HG02943 (cell line): ENCODE data around the gene HEPACAM2.
A peak's percentile ranks its signal among the peaks of the same experiment; 100 is the strongest.

Experiments used
- ATAC-seq: cut with Tn5 transposase; IDR thresholded peaks from one replicate; pipeline ENCODE4 v1.9.1; 2021; ENCODE audit warnings: mild to moderate bottlenecking, low read depth, moderate library complexity; ENCODE audit not compliant: unreplicated experiment

HEPACAM2 gene

DNA sequence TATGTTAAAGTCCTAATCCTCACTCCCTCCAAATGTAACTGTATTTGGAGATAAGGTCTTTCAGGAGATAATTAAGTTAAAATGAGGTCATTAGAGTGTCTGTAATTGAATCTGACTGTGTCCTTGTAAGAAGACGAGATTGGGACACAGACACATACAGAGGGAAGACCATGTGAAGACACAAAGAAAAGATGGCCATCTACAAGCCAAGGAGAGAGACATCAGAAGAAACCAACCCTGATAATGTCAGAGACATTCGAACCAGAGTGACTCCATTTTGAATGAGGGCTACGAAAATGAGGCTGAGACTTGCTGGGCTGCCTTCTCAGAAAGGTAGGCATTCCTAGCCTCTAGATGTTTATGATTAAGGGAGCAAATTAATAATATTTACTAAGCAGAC is 77.5 kb downstream of the HEPACAM2 start:
- ATAC-seq, result no peak

DNA sequence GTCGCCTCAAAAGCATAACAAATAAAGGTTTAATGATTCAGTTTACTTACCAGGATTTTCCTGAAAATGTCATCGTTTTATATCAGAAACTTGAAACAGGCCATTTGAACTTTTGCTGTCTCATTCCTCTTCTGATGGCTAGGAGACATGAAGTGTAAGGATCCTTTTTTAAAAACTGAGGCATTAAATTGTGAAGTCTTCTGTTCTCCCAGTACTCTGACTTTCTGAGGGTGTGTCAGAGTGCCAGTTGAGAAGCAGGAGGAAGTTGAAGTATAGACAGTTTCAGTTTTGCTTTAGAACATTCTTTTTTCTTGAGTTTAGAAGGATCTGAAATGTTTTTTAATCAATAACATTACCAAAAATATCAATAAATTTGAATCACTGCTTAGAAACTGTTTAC is 78.1 kb downstream of the HEPACAM2 start, which contains the start of gene SAMD9L:
TSS of gene SAMD9L (minus strand) at position 242 of the 400 bp plus-strand sequence. CDS start 12,414 bp downstream, outside the sequence.
- ATAC-seq, result peak; percentile 62

DNA sequence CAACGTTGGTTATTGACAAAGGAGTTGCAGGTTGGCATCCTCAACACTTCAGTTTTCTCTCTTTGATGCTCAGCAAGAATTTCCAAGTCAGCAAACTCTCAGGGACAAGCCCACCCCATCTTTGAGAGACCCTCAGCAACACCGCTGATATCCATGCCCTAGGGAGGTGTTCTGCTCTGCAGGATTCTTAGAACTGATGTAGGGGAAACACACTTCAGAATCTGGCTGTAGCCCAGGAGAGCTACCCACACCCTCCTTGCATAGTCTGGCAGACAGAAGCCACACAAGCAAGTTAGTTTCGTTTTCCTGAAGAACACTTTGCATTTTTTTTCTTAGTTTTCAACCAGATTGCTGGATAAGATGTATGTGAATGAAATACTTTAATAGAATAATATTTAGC is 78.9 kb downstream of the HEPACAM2 start:
- ATAC-seq, result peak; percentile 76

DNA sequence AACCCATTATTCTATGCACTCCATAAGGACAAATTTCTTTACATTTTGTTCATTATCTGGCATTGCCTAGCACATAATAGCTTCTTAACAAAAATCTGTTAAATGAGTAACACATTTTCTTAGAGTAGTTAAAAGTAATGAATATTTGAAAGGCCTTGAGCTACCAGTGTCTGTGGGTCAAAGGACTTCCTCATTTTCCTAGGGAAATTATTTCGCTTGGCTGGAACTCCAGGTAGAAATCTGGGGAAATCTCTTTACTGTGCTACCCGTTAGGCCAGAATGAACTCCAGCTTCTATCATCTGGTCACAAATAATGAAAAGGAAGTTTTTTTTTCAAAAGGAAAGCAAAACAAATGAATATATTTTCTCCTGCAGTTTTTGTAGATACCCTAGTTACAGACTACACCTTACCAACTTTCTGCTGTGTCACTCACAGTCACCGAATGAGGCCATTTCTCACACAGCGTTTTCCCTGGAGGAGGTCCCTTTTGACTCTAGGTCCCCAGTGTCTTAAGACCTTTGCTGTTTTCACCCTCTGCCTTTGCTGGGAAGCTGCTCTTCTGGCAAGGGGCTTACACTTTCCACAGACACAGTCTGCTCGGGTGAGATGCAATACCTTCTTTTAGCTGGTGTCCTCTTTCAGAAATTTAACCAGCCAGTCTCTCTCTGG is 79.7 kb downstream of the HEPACAM2 start:
- ATAC-seq, result no peak

DNA sequence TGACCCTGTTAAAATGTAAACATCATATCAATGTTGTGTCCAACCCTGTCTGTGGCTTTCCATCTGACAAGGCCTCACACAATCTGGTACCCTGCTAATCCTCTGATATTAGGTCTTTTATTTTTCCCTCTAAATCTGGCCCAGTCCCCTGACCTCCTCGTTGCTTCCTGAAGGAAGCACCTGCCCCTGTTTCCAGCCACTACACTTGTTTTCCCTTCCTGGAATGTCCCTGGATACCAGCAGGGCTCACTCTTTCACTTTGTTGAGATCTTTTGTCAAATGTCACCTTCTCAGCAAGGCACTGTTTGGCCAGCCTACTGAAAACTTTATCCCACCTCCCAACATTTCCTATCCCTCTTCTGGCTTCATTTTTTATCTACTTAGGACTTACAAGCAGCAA is 80.2 kb downstream of the HEPACAM2 start:
- no peak for ATAC-seq

DNA sequence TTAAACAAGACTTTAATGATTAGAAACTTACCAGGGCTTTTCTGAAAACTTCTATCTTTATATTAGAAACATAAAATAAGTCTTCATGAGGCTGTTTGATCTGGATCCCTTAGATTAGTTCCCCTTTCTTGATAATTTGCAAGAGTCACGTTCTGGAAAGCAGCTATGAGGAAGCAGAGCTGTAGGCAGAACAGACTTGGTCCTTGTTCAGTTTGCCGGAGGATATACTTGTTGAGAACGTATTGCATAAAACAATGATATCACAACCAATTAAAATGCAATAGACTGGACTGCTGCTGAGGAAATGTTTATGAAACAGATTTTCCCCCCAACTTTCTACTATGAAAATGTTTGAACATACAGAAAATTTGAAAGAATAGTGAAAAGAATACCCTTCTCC is 80.9 kb downstream of the HEPACAM2 start:
- ATAC-seq, result no peak

DNA sequence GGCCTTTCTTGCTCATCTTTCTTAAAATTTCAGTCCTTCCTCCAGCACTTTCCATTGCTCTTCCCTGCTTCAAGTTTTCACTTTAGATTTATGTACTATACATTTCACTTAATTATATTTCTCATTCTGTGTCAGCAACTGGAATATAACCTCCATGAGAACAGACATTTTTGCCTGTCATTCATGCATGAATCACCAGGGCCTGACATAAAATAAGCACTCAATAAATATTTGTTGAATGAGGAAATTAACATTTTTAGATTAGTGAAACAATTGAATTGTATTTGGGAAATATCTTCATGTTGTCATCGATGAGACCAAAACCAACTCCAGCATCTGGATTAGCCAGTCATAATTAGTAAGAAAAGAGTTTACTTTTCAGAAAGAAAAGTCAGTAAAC is 84.1 kb downstream of the HEPACAM2 start:
- ATAC-seq, result no peak

DNA sequence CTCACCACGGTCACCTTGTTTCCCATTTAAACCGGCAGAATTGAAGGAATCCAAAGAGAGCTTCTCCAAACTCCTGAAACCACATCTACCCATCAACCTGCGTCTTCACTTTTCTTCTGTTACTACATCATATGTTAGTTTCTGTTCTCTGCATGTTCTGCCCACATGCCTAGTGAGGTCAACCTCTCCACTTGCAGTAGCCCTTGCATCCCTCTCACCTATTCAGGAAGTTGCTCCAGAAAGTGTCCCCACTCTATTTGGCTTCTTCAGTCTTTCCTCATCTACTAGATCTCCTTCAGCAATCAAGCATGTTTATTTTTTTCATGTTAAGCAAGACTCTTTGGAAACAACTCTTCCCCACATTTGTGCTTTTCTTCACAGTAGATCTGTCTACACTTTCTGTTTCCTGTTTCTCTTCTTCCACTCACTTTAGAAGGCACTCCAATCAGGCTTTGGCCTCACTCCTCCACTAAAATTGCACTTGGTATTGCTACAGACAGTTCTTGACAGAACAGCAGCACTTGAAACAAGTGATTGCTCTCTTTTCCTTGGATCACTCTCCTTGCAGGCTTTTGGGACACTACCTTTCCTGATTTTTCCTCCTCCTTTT is 85.6 kb downstream of the HEPACAM2 start:
- no peak for ATAC-seq

DNA sequence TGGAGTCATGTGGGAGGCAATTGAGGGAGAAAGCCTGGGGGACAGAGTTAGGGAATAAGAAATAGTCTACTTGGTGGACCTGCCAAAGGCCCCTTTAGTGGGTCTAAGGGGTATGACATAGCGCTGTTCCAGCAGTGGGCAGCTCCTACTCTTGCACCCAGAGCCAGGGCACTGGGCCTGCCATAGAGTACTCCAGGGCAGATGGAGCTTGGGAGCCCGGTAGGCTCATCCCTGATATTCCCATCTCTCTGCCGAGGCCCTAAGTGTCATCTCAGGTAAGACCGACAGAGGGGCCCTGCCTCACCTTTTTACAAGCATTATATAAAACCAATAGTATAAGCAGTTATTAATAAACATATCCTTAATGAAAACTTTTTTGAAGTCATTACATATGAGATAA is 87.7 kb downstream of the HEPACAM2 start:
- ATAC-seq, result no peak
